Breast epithelium (tissue), 3 donors: ENCODE measurements around the gene SPATA21.

ENCODE experiments used
- POLR2A ChIP-seq: fragments of 450-650 bp; IDR thresholded peaks from one replicate; pipeline ENCODE4 v1.6.1; 2016; ENCODE audit warnings: antibody characterized with exemption, mild to moderate bottlenecking, moderate library complexity
- POLR2AphosphoS5 ChIP-seq, 3 donors: sonication (generic); formaldehyde crosslinking; IDR thresholded peaks; one replicate each; pipeline ENCODE4 v1.6.1; 2017; ENCODE audit warnings: antibody characterized with exemption in 3 of 3
- TF ChIP-seq, protein P1 (sequence below), 3 donors: fragments of 450-650 bp; IDR thresholded peaks; one replicate each; pipeline ENCODE4 v1.5.1; 2016 to 2017; ENCODE audit warnings: antibody characterized with exemption in 3 of 3, mild to moderate bottlenecking in 3 of 3, moderate library complexity in 3 of 3

DNA sequence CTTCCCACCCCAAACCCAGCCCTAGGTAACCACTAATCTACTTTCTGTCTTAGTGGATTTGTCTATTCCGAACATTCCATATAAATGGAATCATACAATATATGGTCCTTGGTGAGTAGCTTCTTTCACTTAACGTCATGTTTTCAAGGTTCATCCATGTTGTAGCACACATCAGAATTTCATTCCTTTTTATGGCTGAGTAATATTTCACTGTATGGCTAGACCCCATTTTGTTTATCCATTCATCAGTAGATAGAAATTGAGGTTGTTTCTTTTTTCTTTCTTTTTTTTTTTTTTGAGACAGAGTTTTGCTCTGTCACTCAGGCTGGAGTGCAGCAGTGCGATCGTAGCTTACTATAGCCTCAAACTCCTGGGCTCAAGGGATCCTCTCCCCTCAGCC, 3.2 kb downstream of the SPATA21 start:
- TF ChIP-seq POLR2A: no peak
- TF ChIP-seq, protein P1, sequence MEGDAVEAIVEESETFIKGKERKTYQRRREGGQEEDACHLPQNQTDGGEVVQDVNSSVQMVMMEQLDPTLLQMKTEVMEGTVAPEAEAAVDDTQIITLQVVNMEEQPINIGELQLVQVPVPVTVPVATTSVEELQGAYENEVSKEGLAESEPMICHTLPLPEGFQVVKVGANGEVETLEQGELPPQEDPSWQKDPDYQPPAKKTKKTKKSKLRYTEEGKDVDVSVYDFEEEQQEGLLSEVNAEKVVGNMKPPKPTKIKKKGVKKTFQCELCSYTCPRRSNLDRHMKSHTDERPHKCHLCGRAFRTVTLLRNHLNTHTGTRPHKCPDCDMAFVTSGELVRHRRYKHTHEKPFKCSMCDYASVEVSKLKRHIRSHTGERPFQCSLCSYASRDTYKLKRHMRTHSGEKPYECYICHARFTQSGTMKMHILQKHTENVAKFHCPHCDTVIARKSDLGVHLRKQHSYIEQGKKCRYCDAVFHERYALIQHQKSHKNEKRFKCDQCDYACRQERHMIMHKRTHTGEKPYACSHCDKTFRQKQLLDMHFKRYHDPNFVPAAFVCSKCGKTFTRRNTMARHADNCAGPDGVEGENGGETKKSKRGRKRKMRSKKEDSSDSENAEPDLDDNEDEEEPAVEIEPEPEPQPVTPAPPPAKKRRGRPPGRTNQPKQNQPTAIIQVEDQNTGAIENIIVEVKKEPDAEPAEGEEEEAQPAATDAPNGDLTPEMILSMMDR (IDR thresholded peaks at IDR 0.05): no peak
- TF ChIP-seq POLR2AphosphoS5 (IDR thresholded peaks at IDR 0.05): no peak
